ENCODE results near the gene TMEM151A.

DNA sequence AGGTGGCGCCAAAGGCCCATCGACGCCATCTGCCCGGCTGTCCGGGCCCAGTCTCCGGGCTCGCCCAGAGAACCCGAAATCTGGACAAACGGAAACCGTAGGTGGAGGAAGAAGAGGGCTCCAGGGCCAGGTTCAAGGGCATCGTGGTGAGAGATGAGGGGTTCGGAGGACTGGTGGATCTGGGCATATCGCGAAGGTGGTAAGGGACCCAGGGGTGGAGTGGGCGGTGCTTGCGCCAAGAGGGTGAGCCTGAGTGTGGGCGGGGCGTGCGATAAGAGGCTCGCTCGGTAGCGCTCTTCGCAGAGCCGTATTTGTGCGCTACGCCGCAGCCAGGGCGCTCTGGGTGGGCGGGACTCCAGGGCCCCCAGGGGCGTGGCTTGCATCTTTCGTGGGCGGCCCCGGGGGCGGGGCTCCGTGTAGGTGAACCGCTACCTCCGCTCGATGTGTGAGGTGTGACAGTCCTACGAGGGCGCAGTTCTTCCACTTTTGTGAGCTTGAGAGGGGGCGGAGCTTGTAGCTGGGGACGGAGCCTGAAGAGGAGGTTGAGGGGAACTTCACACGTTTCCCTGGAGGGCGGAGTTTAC lies 20.4 kb downstream of the TMEM151A start:
- TF ChIP-seq, protein P1, sequence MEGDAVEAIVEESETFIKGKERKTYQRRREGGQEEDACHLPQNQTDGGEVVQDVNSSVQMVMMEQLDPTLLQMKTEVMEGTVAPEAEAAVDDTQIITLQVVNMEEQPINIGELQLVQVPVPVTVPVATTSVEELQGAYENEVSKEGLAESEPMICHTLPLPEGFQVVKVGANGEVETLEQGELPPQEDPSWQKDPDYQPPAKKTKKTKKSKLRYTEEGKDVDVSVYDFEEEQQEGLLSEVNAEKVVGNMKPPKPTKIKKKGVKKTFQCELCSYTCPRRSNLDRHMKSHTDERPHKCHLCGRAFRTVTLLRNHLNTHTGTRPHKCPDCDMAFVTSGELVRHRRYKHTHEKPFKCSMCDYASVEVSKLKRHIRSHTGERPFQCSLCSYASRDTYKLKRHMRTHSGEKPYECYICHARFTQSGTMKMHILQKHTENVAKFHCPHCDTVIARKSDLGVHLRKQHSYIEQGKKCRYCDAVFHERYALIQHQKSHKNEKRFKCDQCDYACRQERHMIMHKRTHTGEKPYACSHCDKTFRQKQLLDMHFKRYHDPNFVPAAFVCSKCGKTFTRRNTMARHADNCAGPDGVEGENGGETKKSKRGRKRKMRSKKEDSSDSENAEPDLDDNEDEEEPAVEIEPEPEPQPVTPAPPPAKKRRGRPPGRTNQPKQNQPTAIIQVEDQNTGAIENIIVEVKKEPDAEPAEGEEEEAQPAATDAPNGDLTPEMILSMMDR (IDR thresholded peaks at IDR 0.05; ENCODE audit: low read depth, low read length, missing input control) = peak; percentile 95
- TF ChIP-seq YY1 (IDR thresholded peaks at IDR 0.05) (peak; percentile 56), ATF3 (IDR thresholded peaks at IDR 0.05) (no peak), RAD21 (IDR thresholded peaks at IDR 0.05) (peak; percentile 96 to 97), FOXA1 (IDR thresholded peaks at IDR 0.05) (no peak), HNF4G (IDR thresholded peaks at IDR 0.05) (no peak), JUND (IDR thresholded peaks at IDR 0.05) (no peak), NR2F2 (IDR thresholded peaks at IDR 0.05) (no peak), MAX (IDR thresholded peaks at IDR 0.05) (peak; percentile 50), GABPA (IDR thresholded peaks at IDR 0.05 in 1 of 2, conservative IDR thresholded peaks at IDR 0.05 in 1 of 2) (no peak)
- TF ChIP-seq, protein P2, sequence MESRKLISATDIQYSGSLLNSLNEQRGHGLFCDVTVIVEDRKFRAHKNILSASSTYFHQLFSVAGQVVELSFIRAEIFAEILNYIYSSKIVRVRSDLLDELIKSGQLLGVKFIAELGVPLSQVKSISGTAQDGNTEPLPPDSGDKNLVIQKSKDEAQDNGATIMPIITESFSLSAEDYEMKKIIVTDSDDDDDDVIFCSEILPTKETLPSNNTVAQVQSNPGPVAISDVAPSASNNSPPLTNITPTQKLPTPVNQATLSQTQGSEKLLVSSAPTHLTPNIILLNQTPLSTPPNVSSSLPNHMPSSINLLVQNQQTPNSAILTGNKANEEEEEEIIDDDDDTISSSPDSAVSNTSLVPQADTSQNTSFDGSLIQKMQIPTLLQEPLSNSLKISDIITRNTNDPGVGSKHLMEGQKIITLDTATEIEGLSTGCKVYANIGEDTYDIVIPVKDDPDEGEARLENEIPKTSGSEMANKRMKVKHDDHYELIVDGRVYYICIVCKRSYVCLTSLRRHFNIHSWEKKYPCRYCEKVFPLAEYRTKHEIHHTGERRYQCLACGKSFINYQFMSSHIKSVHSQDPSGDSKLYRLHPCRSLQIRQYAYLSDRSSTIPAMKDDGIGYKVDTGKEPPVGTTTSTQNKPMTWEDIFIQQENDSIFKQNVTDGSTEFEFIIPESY (IDR thresholded peaks at IDR 0.05) = no peak

Measured in liver (tissue), 3 donors.